ENCODE data around the gene WDR4. TPM values are rescaled to one million over a fixed set of nuclear protein-coding genes. Genes with fewer than 3 reads are reported as not detected.
A peak's percentile ranks its signal among the peaks of the same experiment; 100 is the strongest.
"Not testable (repeated sequence)": the region's sequence is repeated elsewhere in the genome, so short reads cannot be mapped to it uniquely, and the experiment has no call there.

Gene WDR4
- 19.9 to 21.7 TPM (median 19.9 TPM) in 3 replicates for total RNA-seq

GRCh38 chr21:42878993-42879787 is at the start of gene WDR4:
WDR4 (minus strand) TSS chr21:42879539; CDS start chr21:42879495, 44 bp downstream.
- TF ChIP-seq CTCF (IDR thresholded peaks at IDR 0.05; ENCODE audit: unreplicated experiment): no peak
- Mint-ChIP-seq H3K27ac (peak within 1 kb of the TSS; percentile 89), H3K4me3 (peak within 1 kb of the TSS; percentile 92), H3K4me1 (peaks cover 21% of the 10 kb centered on the region), H3K9me3 (no peaks in the 10 kb centered on the region), H3K27me3 (ENCODE audit: low read depth) (no peaks in the 10 kb centered on the region), H3K36me3 (peaks cover 11% of the 10 kb centered on the region)
- peak; percentile 90 to 99 for DNase-seq (ENCODE audit: low spot score in 2 of 2, unreplicated experiment in 2 of 2)

- not testable (repeated sequence) for DNase-seq (ENCODE audit: low spot score in 2 of 2, unreplicated experiment in 2 of 2); H3K27me3 Mint-ChIP-seq (ENCODE audit: low read depth); H3K9me3 Mint-ChIP-seq; H3K4me3 Mint-ChIP-seq; H3K36me3 Mint-ChIP-seq
- Mint-ChIP-seq H3K4me1 (peaks cover 32% of the 10 kb centered on the region), H3K27ac (peak overlapping the region; percentile 16)
Measured at GRCh38 chr21:42927474-42928200, 48.3 kb upstream of the WDR4 start.

GRCh38 chr21:42925114-42925926 is 46.0 kb upstream of the WDR4 start, which contains the start of gene ERVH48-1:
ERVH48-1 (minus strand) TSS chr21:42925630; CDS start chr21:42919006, 6,624 bp downstream.
- H3K4me1 Mint-ChIP-seq: peaks cover 17% of the 10 kb centered on the region
- no peaks in the 10 kb centered on the region for H3K9me3 Mint-ChIP-seq
- TF ChIP-seq CTCF (IDR thresholded peaks at IDR 0.05; ENCODE audit: unreplicated experiment): no peak
- H3K4me3 Mint-ChIP-seq: peak within 1 kb of the TSS; percentile 39
- peak within 1 kb of the TSS; percentile 87 for H3K27ac Mint-ChIP-seq
- H3K36me3 Mint-ChIP-seq: peaks cover 2% of the 10 kb centered on the region
- DNase-seq (ENCODE audit: low spot score in 2 of 2, unreplicated experiment in 2 of 2): no peak
- no peaks in the 10 kb centered on the region for H3K27me3 Mint-ChIP-seq (ENCODE audit: low read depth)

GRCh38 chr21:42924433-42924751 is 45.1 kb upstream of the WDR4 start:
- Mint-ChIP-seq H3K36me3 (peaks cover 2% of the 10 kb centered on the region), H3K9me3 (no peaks in the 10 kb centered on the region), H3K27ac (peak overlapping the region; percentile 83), H3K27me3 (ENCODE audit: low read depth) (no peaks in the 10 kb centered on the region), H3K4me3 (peak overlapping the region; percentile 39), H3K4me1 (peaks cover 17% of the 10 kb centered on the region)
- DNase-seq (ENCODE audit: low spot score in 2 of 2, unreplicated experiment in 2 of 2): no peak
- no peak for TF ChIP-seq CTCF (IDR thresholded peaks at IDR 0.05; ENCODE audit: unreplicated experiment)

- H3K9me3 Mint-ChIP-seq: no peaks in the 10 kb centered on the region
- peak; percentile 74 for TF ChIP-seq CTCF (IDR thresholded peaks at IDR 0.05; ENCODE audit: unreplicated experiment)
- peak; percentile 61 to 79 for DNase-seq (ENCODE audit: low spot score in 2 of 2, unreplicated experiment in 2 of 2)
- peak overlapping the region; percentile 39 for H3K4me3 Mint-ChIP-seq
- H3K27me3 Mint-ChIP-seq (ENCODE audit: low read depth): no peaks in the 10 kb centered on the region
- peaks cover 17% of the 10 kb centered on the region for H3K4me1 Mint-ChIP-seq
- peak overlapping the region; percentile 83 for H3K27ac Mint-ChIP-seq
- H3K36me3 Mint-ChIP-seq: peaks cover 2% of the 10 kb centered on the region
Measured at GRCh38 chr21:42923553-42924432, 44.5 kb upstream of the WDR4 start.
